ENCODE data around the gene EIPR1.

EIPR1 gene

GRCh38 chr2:3264010-3264744, 113.4 kb downstream of the EIPR1 start:
- Histone ChIP-seq H3K27me3 (ENCODE audit: insufficient read depth, low read depth, severe bottlenecking) (no peaks in the 10 kb centered on the region), H3K27ac (peak overlapping the region; percentile 69), H3K36me3 (no peaks in the 10 kb centered on the region), H3K4me3 (ENCODE audit: low read depth, low read length) (no peak overlapping the region), H3K9me3 (ENCODE audit: severe bottlenecking) (no peaks in the 10 kb centered on the region)
- 0 out of 2 replicates have a peak, but pooled peaks have one; percentile 25 for TF ChIP-seq CTCF (IDR thresholded peaks at IDR 0.05; ENCODE audit: low read depth, low read length)
- DNase-seq, result peak; percentile 67

DNA sequence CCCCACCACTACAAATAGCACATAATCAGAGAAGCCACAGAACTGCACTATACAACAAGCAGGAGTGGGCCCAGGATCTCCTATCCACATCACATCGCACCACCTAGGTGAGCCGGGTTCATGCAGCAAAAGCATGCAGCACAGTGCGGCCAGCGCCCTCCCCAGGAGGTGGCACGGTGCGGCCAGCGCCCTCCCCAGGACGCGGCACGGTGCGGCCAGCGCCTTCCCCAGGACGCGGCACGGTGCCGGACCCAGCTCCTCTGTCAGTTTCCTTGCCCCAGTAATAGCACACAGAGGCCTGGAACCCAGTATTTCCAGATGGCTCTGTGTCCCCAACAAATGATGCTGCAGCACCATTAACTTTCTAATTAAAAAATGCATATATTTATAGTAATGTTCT, 114.1 kb downstream of the EIPR1 start:
- no peak overlapping the region for H3K4me3 ChIP-seq (ENCODE audit: low read depth, low read length)
- no peaks in the 10 kb centered on the region for H3K9me3 ChIP-seq (ENCODE audit: severe bottlenecking)
- H3K27me3 ChIP-seq (ENCODE audit: insufficient read depth, low read depth, severe bottlenecking), result no peaks in the 10 kb centered on the region
- DNase-seq, result no peak
- no peaks in the 10 kb centered on the region for H3K36me3 ChIP-seq
- no peak for TF ChIP-seq CTCF (IDR thresholded peaks at IDR 0.05; ENCODE audit: low read depth, low read length)
- H3K27ac ChIP-seq, result peak overlapping the region; percentile 69; the same call in 1 of the 2 replicates

- Histone ChIP-seq H3K4me3 (ENCODE audit: low read depth, low read length) (no peak overlapping the region), H3K27ac (no peak overlapping the region), H3K27me3 (ENCODE audit: insufficient read depth, low read depth, severe bottlenecking) (no peaks in the 10 kb centered on the region), H3K9me3 (ENCODE audit: severe bottlenecking) (no peaks in the 10 kb centered on the region), H3K36me3 (no peaks in the 10 kb centered on the region; the same call in 1 of the 2 replicates)
- DNase-seq, result no peak
- TF ChIP-seq CTCF (IDR thresholded peaks at IDR 0.05; ENCODE audit: low read depth, low read length), result no peak
Measured at GRCh38 chr2:3262437-3263388, 114.9 kb downstream of the EIPR1 start.

DNA sequence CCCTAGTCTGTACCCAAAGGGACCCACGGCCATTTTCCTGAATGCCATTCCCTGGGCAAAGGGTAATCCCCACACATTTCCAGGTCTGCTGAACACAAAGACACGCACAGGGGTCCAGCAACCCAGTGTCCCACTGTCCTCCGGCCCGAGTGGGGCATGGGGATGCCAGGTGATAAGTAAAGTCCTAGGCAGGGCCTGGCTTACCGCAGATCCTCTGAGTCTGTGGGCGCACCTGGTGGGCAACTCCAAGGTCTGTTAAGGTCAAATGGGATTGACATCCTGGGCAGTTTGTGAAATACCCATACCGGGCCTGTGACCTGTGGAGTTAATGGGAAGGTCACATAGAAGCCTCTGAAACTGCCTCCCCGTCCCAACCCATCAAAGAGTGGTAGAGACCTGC, 116.1 kb downstream of the EIPR1 start:
- Histone ChIP-seq H3K27ac (0 out of 2 replicates have a peak overlapping the region, but pooled peaks have one; percentile 2), H3K36me3 (peaks cover 4% of the 10 kb centered on the region), H3K9me3 (ENCODE audit: severe bottlenecking) (no peaks in the 10 kb centered on the region), H3K27me3 (ENCODE audit: insufficient read depth, low read depth, severe bottlenecking) (no peaks in the 10 kb centered on the region), H3K4me3 (ENCODE audit: low read depth, low read length) (no peak overlapping the region)
- no peak for DNase-seq
- TF ChIP-seq CTCF (IDR thresholded peaks at IDR 0.05; ENCODE audit: low read depth, low read length), result no peak

- Histone ChIP-seq H3K36me3 (peaks cover 4% of the 10 kb centered on the region), H3K4me3 (ENCODE audit: low read depth, low read length) (no peak overlapping the region), H3K9me3 (ENCODE audit: severe bottlenecking) (no peaks in the 10 kb centered on the region), H3K27ac (0 out of 2 replicates have a peak overlapping the region, but pooled peaks have one; percentile 2), H3K27me3 (ENCODE audit: insufficient read depth, low read depth, severe bottlenecking) (no peaks in the 10 kb centered on the region)
- peak; percentile 54 for DNase-seq
- no peak for TF ChIP-seq CTCF (IDR thresholded peaks at IDR 0.05; ENCODE audit: low read depth, low read length)
Measured at GRCh38 chr2:3260959-3261358, 116.7 kb downstream of the EIPR1 start.

Measured in WERI-Rb-1 (cell line).